HG03342 (cell line): Measurements from ENCODE around the gene HNRNPA1.

Experiments
- ATAC-seq: cut with Tn5 transposase; IDR thresholded peaks from one replicate; pipeline ENCODE4 v1.9.1; 2021; ENCODE audit warnings: mild to moderate bottlenecking, moderate library complexity; ENCODE audit not compliant: unreplicated experiment

Gene HNRNPA1

GRCh38 chr12:54331461-54331860 is 50.9 kb downstream of the HNRNPA1 start:
- ATAC-seq: no peak

GRCh38 chr12:54333420-54334034 is 53.0 kb downstream of the HNRNPA1 start:
- ATAC-seq: no peak
